Measurements from ENCODE around the gene SUOX. TPM values are rescaled to one million over a fixed set of nuclear protein-coding genes. Genes with fewer than 3 reads are reported as not detected.

SUOX gene
- total RNA-seq, 1 experiment from 2014 or later: 23.2 TPM

DNA sequence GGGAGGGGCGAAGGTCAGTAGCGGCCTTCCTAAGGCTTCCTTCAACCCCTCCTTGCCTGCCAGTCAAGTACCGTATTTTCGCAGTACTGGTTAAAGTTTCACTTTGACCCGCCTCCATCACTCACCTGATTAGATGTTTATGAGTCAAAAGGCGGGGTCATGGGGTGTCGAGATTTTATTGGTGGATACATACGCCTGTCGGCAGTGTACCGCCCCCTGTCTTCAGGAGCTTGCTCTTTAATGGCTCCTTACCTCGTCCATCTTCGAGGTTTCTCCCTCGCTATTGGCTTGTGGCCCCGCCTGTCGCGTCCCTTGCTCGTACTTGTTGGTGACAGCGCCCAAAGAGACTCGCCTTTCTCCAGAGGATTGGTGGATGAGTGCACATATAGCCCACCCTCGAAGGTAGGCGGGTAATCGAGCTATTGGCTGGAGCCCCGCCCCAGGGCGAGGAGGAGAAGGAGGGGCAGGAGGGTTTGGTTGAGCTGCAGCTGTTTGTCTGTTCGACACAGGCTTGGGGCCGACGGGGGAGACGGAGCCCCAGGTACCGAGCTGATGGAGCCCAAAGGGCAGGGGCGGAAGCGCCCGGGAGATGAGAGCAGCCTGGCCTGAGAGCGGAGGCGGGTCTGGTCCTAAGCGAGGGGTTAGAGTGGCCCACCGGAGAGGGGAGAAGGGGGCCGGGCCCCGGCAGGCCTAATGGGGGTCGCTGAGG, 23.3 kb upstream of the SUOX start, which contains the start of gene RAB5B (continued):
- TF ChIP-seq, protein P1, sequence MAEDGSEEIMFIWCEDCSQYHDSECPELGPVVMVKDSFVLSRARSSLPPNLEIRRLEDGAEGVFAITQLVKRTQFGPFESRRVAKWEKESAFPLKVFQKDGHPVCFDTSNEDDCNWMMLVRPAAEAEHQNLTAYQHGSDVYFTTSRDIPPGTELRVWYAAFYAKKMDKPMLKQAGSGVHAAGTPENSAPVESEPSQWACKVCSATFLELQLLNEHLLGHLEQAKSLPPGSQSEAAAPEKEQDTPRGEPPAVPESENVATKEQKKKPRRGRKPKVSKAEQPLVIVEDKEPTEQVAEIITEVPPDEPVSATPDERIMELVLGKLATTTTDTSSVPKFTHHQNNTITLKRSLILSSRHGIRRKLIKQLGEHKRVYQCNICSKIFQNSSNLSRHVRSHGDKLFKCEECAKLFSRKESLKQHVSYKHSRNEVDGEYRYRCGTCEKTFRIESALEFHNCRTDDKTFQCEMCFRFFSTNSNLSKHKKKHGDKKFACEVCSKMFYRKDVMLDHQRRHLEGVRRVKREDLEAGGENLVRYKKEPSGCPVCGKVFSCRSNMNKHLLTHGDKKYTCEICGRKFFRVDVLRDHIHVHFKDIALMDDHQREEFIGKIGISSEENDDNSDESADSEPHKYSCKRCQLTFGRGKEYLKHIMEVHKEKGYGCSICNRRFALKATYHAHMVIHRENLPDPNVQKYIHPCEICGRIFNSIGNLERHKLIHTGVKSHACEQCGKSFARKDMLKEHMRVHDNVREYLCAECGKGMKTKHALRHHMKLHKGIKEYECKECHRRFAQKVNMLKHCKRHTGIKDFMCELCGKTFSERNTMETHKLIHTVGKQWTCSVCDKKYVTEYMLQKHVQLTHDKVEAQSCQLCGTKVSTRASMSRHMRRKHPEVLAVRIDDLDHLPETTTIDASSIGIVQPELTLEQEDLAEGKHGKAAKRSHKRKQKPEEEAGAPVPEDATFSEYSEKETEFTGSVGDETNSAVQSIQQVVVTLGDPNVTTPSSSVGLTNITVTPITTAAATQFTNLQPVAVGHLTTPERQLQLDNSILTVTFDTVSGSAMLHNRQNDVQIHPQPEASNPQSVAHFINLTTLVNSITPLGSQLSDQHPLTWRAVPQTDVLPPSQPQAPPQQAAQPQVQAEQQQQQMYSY (CRISPR knock-in tag; IDR thresholded peaks at IDR 0.05): no peak
- TF ChIP-seq OVOL2 (CRISPR knock-in tag; IDR thresholded peaks at IDR 0.05; ENCODE audit: borderline replicate concordance): no peak
- TF ChIP-seq, protein P2, sequence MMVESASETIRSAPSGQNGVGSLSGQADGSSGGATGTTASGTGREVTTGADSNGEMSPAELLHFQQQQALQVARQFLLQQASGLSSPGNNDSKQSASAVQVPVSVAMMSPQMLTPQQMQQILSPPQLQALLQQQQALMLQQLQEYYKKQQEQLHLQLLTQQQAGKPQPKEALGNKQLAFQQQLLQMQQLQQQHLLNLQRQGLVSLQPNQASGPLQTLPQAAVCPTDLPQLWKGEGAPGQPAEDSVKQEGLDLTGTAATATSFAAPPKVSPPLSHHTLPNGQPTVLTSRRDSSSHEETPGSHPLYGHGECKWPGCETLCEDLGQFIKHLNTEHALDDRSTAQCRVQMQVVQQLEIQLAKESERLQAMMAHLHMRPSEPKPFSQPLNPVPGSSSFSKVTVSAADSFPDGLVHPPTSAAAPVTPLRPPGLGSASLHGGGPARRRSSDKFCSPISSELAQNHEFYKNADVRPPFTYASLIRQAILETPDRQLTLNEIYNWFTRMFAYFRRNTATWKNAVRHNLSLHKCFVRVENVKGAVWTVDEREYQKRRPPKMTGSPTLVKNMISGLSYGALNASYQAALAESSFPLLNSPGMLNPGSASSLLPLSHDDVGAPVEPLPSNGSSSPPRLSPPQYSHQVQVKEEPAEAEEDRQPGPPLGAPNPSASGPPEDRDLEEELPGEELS (CRISPR knock-in tag; IDR thresholded peaks at IDR 0.05): peak; percentile 16; the same call in 1 of the 2 replicates
- TF ChIP-seq ZNF317 (CRISPR knock-in tag; IDR thresholded peaks at IDR 0.05; ENCODE audit: borderline replicate concordance, low read depth): no peak
- TF ChIP-seq, protein P3, sequence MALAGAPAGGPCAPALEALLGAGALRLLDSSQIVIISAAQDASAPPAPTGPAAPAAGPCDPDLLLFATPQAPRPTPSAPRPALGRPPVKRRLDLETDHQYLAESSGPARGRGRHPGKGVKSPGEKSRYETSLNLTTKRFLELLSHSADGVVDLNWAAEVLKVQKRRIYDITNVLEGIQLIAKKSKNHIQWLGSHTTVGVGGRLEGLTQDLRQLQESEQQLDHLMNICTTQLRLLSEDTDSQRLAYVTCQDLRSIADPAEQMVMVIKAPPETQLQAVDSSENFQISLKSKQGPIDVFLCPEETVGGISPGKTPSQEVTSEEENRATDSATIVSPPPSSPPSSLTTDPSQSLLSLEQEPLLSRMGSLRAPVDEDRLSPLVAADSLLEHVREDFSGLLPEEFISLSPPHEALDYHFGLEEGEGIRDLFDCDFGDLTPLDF (CRISPR knock-in tag; IDR thresholded peaks at IDR 0.05): no peak
- TF ChIP-seq EMX1 (CRISPR knock-in tag; IDR thresholded peaks at IDR 0.05): no peak
- peak; percentile 96 for TF ChIP-seq SP1 (CRISPR knock-in tag; conservative IDR thresholded peaks at IDR 0.05)
- no peak for TF ChIP-seq KAT7 (CRISPR knock-in tag; IDR thresholded peaks at IDR 0.05; ENCODE audit: borderline replicate concordance)
- TF ChIP-seq, protein P4, sequence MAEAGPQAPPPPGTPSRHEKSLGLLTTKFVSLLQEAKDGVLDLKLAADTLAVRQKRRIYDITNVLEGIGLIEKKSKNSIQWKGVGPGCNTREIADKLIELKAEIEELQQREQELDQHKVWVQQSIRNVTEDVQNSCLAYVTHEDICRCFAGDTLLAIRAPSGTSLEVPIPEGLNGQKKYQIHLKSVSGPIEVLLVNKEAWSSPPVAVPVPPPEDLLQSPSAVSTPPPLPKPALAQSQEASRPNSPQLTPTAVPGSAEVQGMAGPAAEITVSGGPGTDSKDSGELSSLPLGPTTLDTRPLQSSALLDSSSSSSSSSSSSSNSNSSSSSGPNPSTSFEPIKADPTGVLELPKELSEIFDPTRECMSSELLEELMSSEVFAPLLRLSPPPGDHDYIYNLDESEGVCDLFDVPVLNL (CRISPR knock-in tag; IDR thresholded peaks at IDR 0.05; ENCODE audit: borderline replicate concordance, low read depth): no peak
- no peak for TF ChIP-seq ZNF138 (CRISPR knock-in tag; conservative IDR thresholded peaks at IDR 0.05)
- TF ChIP-seq NR1H2 (CRISPR knock-in tag; IDR thresholded peaks at IDR 0.05): no peak
- TF ChIP-seq, protein P5, sequence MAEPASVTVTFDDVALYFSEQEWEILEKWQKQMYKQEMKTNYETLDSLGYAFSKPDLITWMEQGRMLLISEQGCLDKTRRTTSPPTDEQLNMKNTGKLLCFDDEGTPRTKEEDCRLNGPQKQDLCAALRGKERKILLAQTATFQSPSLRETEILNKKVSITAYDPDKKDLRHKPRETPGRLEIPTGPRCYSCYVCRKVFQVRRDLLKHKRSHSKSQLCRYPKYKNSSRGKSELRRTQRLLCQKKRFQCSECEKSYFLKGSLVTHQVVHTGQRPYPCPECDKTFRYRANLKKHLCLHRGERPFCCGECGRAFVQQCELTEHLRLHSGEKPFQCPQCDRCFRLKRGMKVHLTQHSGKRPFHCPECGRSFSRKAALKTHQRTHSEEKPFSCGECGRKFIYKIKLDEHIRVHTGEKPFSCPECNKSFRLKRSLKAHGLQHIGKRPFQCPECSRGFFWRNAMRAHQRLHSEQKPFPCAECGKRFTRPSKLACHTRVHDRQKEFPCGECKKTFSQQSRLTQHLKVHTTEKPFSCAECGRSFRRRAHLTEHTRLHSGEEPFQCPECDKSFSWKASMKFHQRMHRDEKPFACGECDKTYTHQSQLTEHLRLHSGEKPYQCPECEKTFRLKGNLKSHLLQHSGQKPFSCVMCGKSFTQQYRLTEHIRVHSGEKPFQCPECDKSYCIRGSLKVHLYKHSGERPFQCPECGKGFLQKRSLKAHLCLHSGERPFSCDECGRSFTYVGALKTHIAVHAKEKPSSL (CRISPR knock-in tag; conservative IDR thresholded peaks at IDR 0.05): no peak
- TF ChIP-seq SOX15 (CRISPR knock-in tag; IDR thresholded peaks at IDR 0.05): no peak
- peak; percentile 84 for TF ChIP-seq FOXK1 (CRISPR knock-in tag; IDR thresholded peaks at IDR 0.05)
- no peak for TF ChIP-seq GTF2I (CRISPR knock-in tag; conservative IDR thresholded peaks at IDR 0.05)
- TF ChIP-seq, protein P6, sequence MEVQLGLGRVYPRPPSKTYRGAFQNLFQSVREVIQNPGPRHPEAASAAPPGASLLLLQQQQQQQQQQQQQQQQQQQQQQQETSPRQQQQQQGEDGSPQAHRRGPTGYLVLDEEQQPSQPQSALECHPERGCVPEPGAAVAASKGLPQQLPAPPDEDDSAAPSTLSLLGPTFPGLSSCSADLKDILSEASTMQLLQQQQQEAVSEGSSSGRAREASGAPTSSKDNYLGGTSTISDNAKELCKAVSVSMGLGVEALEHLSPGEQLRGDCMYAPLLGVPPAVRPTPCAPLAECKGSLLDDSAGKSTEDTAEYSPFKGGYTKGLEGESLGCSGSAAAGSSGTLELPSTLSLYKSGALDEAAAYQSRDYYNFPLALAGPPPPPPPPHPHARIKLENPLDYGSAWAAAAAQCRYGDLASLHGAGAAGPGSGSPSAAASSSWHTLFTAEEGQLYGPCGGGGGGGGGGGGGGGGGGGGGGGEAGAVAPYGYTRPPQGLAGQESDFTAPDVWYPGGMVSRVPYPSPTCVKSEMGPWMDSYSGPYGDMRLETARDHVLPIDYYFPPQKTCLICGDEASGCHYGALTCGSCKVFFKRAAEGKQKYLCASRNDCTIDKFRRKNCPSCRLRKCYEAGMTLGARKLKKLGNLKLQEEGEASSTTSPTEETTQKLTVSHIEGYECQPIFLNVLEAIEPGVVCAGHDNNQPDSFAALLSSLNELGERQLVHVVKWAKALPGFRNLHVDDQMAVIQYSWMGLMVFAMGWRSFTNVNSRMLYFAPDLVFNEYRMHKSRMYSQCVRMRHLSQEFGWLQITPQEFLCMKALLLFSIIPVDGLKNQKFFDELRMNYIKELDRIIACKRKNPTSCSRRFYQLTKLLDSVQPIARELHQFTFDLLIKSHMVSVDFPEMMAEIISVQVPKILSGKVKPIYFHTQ (CRISPR knock-in tag; IDR thresholded peaks at IDR 0.05): no peak
- TF ChIP-seq NFE2L1 (CRISPR knock-in tag; IDR thresholded peaks at IDR 0.05): no peak; the same call in 1 of the 2 replicates
- TF ChIP-seq, protein P7, sequence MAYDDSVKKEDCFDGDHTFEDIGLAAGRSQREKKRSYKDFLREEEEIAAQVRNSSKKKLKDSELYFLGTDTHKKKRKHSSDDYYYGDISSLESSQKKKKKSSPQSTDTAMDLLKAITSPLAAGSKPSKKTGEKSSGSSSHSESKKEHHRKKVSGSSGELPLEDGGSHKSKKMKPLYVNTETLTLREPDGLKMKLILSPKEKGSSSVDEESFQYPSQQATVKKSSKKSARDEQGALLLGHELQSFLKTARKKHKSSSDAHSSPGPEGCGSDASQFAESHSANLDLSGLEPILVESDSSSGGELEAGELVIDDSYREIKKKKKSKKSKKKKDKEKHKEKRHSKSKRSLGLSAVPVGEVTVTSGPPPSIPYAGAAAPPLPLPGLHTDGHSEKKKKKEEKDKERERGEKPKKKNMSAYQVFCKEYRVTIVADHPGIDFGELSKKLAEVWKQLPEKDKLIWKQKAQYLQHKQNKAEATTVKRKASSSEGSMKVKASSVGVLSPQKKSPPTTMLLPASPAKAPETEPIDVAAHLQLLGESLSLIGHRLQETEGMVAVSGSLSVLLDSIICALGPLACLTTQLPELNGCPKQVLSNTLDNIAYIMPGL (CRISPR knock-in tag; IDR thresholded peaks at IDR 0.05): peak; percentile 74; the same call in 1 of the 2 replicates
- TF ChIP-seq, protein P8, sequence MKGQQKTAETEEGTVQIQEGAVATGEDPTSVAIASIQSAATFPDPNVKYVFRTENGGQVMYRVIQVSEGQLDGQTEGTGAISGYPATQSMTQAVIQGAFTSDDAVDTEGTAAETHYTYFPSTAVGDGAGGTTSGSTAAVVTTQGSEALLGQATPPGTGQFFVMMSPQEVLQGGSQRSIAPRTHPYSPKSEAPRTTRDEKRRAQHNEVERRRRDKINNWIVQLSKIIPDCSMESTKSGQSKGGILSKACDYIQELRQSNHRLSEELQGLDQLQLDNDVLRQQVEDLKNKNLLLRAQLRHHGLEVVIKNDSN (CRISPR knock-in tag; IDR thresholded peaks at IDR 0.05): peak; percentile 48; the same call in 1 of the 2 replicates
- TF ChIP-seq ZNF219 (CRISPR knock-in tag; IDR thresholded peaks at IDR 0.05; ENCODE audit: borderline replicate concordance): no peak
- TF ChIP-seq ZNF121 (CRISPR knock-in tag; IDR thresholded peaks at IDR 0.05): no peak
- TF ChIP-seq ETV6 (CRISPR knock-in tag; IDR thresholded peaks at IDR 0.05): no peak
- TF ChIP-seq TEAD1 (CRISPR knock-in tag; IDR thresholded peaks at IDR 0.05): peak; percentile 75; the same call in 1 of the 2 replicates
- TF ChIP-seq TEAD4 (CRISPR knock-in tag; IDR thresholded peaks at IDR 0.05): no peak; the same call in 1 of the 2 replicates
